PC-9 (cell line): Measurements from ENCODE around the gene UBE3C. TPM values are rescaled to one million over a fixed set of nuclear protein-coding genes. Genes with fewer than 3 reads are reported as not detected.

ENCODE experiments used
- BruUV-seq: library from RNA; stranded (reverse); fragments of 400-500 nt; replicated peaks from 2 replicates; lab custom pipeline; 2021; lab: Mats Ljungman, UMichigan
- CTCF ChIA-PET: fragments of 300-600 bp; sonication (Branson Sonifier 250); formaldehyde crosslinking; loops from one replicate; lab custom pipeline; 2022; ENCODE audit warnings: antibody characterized with exemption; lab: Charles Lee
- POLR2A ChIA-PET: fragments of 300-600 bp; sonication (Branson Sonifier 250); formaldehyde crosslinking; loops from one replicate; lab custom pipeline; 2022; ENCODE audit warnings: antibody characterized with exemption; ENCODE audit not compliant: unreplicated experiment; lab: Charles Lee
- DNase-seq, 2 experiments: peaks; one replicate each; pipeline versions ENCODE4 v3.0.0 to v3.0.0-alpha.2; 2015 to 2022; ENCODE audit warnings: mixed read lengths in 1 of 2
- H2AFZ ChIP-seq: fragments of 200-600 bp; sonication (generic); 2 replicates; pipeline ENCODE4 v1.8.1; 2017; ENCODE audit warnings: antibody characterized with exemption
- H3F3A ChIP-seq: fragments of 200-600 bp; sonication (generic); 2 replicates; pipeline ENCODE4 v1.8.1; 2017; ENCODE audit warnings: antibody characterized with exemption, mild to moderate bottlenecking, low read depth; ENCODE audit not compliant: insufficient read depth
- H3K27ac ChIP-seq: fragments of 200-600 bp; sonication (generic); 2 replicates; pipeline ENCODE4 v1.6.1; 2016; ENCODE audit warnings: mixed run types
- H3K27me3 ChIP-seq: fragments of 200-600 bp; sonication (generic); 2 replicates; pipeline ENCODE4 v1.6.1; 2016; ENCODE audit warnings: low read depth, mixed run types; ENCODE audit not compliant: insufficient read depth
- H3K36me3 ChIP-seq: fragments of 200-600 bp; sonication (generic); 2 replicates; pipeline ENCODE4 v1.6.1; 2016; ENCODE audit warnings: low read depth, mixed run types
- H3K4me1 ChIP-seq: fragments of 200-600 bp; sonication (generic); replicated peaks from 2 replicates; pipeline ENCODE4 v1.6.1; 2016; ENCODE audit warnings: mixed run types; ENCODE audit not compliant: insufficient read depth
- H3K4me2 ChIP-seq: fragments of 200-600 bp; sonication (generic); 2 replicates; pipeline ENCODE4 v1.6.1; 2017; ENCODE audit warnings: mixed run types
- H3K4me3 ChIP-seq: fragments of 200-600 bp; sonication (generic); 2 replicates; pipeline ENCODE4 v1.6.1; 2016; ENCODE audit warnings: mixed run types
- H3K79me2 ChIP-seq: fragments of 200-600 bp; sonication (generic); 2 replicates; pipeline ENCODE4 v1.6.1; 2017; ENCODE audit warnings: low read depth, mixed run types
- H3K9me2 ChIP-seq: fragments of 200-600 bp; sonication (generic); 2 replicates; pipeline ENCODE4 v1.8.1; 2017; ENCODE audit warnings: mild to moderate bottlenecking; ENCODE audit not compliant: insufficient read depth
- H3K9me3 ChIP-seq: fragments of 200-600 bp; sonication (generic); 2 replicates; pipeline ENCODE4 v1.8.1; 2016; ENCODE audit warnings: low read depth; ENCODE audit not compliant: insufficient read depth
- H4K20me1 ChIP-seq: fragments of 200-600 bp; sonication (generic); 2 replicates; pipeline ENCODE4 v1.8.1; 2017; ENCODE audit not compliant: insufficient read depth
- EZH2 ChIP-seq: fragments of 200-600 bp; sonication (generic); IDR thresholded peaks from 2 replicates; pipeline ENCODE4 v1.8.0; 2017; ENCODE audit warnings: antibody characterized with exemption, low read depth
- intact Hi-C: fragments of 100-400 bp; cut with micrococcal nuclease; formaldehyde crosslinking; loops from one replicate; pipeline ENCODE4 v1.10.0; 2022; ENCODE audit not compliant: unreplicated experiment
- total RNA-seq: library from RNA; stranded (reverse); gene quantifications from 2 replicates; pipeline ENCODE4 v1.2.3, GENCODE V29; 2021
- TF ChIP-seq, protein P1 (sequence below): fragments of 200-600 bp; sonication (generic); conservative IDR thresholded peaks from 2 replicates; pipeline ENCODE4 v1.6.1; 2017; ENCODE audit warnings: mixed run types, antibody characterized with exemption, mild to moderate bottlenecking, moderate library complexity

Gene UBE3C
- total RNA-seq, 1 experiment from 2014 or later, result 77.6 TPM

DNA sequence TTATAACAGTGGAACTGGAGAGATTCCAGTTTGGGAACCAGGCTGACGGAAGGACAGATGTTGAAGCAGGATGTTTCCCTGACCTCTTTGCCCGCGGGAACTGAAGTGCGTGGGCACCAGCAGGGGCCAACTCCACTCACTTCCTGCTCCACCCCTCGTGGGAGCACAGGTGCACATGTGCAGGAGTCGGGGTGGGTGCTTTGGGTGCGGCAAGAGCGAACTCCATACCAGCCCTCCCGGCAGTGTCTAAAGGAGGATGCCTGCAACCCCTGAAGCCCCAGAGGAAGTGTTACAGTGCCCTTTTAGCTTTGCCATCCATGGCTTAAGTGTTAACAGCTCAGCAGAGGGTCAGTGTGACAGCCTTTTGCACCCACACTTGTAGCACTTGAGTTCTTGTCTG is 27.4 kb upstream of the UBE3C start:
- Histone ChIP-seq H3K4me1 (no peaks in the 10 kb centered on the region), H3K36me3 (no peaks in the 10 kb centered on the region), H3F3A (no peaks in the 10 kb centered on the region), H4K20me1 (no peaks in the 10 kb centered on the region), H3K9me2 (no peaks in the 10 kb centered on the region), H3K4me2 (no peak overlapping the region), H3K79me2 (no peaks in the 10 kb centered on the region), H3K9me3 (peaks cover 11% of the 10 kb centered on the region; the same call in 1 of the 2 replicates), H3K27me3 (peaks cover 91% of the 10 kb centered on the region), H2AFZ (no peak overlapping the region), H3K27ac (no peak overlapping the region), H3K4me3 (no peak overlapping the region)
- ChIA-PET CTCF (no interaction called here), POLR2A (no interaction called here)
- no peak for DNase-seq
- BruUV-seq, result no TSS peak
- TF ChIP-seq, protein P1, sequence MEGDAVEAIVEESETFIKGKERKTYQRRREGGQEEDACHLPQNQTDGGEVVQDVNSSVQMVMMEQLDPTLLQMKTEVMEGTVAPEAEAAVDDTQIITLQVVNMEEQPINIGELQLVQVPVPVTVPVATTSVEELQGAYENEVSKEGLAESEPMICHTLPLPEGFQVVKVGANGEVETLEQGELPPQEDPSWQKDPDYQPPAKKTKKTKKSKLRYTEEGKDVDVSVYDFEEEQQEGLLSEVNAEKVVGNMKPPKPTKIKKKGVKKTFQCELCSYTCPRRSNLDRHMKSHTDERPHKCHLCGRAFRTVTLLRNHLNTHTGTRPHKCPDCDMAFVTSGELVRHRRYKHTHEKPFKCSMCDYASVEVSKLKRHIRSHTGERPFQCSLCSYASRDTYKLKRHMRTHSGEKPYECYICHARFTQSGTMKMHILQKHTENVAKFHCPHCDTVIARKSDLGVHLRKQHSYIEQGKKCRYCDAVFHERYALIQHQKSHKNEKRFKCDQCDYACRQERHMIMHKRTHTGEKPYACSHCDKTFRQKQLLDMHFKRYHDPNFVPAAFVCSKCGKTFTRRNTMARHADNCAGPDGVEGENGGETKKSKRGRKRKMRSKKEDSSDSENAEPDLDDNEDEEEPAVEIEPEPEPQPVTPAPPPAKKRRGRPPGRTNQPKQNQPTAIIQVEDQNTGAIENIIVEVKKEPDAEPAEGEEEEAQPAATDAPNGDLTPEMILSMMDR, result no peak
- no peak for TF ChIP-seq EZH2
- intact Hi-C loops, result no loop called here

DNA sequence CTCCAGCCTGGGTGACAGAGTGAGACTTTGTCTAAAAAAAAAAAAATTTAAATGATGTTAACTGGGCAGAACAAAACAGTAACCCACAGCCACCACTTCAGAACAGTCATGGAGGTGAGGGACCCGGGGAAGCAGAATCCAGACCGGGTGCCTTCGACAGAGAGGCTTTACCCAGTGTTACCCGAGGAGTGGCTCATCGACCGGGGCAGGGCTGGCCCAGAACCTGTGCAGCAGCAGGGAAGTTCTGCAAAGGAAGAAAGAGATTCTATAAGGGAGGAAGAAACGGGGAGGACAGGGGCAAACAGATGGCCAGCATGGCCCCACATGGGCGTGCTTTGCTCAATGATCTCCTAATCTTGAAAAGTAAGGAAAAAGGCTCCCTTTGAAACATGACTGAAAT is 26.0 kb upstream of the UBE3C start:
- POLR2A ChIA-PET, result no interaction called here

DNA sequence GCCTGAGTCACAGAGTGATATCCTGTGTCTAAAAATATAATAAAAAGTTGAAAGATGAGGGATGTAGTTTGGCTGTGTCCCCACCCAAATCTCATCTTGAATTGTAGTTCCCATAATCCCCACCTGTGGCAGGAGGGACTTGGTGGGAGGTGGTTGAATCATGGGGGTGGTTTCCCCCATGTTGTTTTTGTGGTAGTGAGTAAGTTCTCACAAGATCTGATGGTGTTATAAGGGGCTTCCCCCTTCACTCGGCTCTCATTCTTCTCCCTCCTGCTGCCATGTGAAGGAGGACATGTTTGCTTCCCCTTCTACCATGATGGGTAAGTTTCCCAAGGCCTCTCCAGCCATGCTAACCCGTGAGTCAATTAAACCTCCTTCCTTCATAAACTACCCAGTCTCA is 25.1 kb upstream of the UBE3C start:
- no peaks in the 10 kb centered on the region for H3K9me2 ChIP-seq

More for the DNA sequence above, 26.0 kb upstream of the UBE3C start:
- BruUV-seq, result no TSS peak
- H3K27me3 ChIP-seq, result peaks cover 83% of the 10 kb centered on the region
- H3K36me3 ChIP-seq, result no peaks in the 10 kb centered on the region
- peaks cover 7% of the 10 kb centered on the region; the same call in 1 of the 2 replicates for H3K9me3 ChIP-seq
- no peaks in the 10 kb centered on the region for H3K4me1 ChIP-seq
- no peak overlapping the region for H3K4me2 ChIP-seq
- no peaks in the 10 kb centered on the region for H3K79me2 ChIP-seq
- CTCF ChIA-PET, result no interaction called here
- intact Hi-C loops, result no loop called here
- no peak overlapping the region for H2AFZ ChIP-seq
- no peaks in the 10 kb centered on the region for H4K20me1 ChIP-seq
- no peaks in the 10 kb centered on the region for H3K9me2 ChIP-seq
- TF ChIP-seq, protein P1, result no peak
- no peak for TF ChIP-seq EZH2
- H3K27ac ChIP-seq, result no peak overlapping the region
- H3F3A ChIP-seq, result no peaks in the 10 kb centered on the region
- no peak overlapping the region for H3K4me3 ChIP-seq
- no peak for DNase-seq

More for the DNA sequence above, 25.1 kb upstream of the UBE3C start:
- Histone ChIP-seq H3K4me3 (no peak overlapping the region), H3F3A (no peaks in the 10 kb centered on the region), H3K27ac (no peak overlapping the region), H3K36me3 (no peaks in the 10 kb centered on the region), H3K9me3 (peaks cover 7% of the 10 kb centered on the region; the same call in 1 of the 2 replicates), H2AFZ (no peak overlapping the region), H3K4me2 (no peak overlapping the region), H4K20me1 (no peaks in the 10 kb centered on the region), H3K4me1 (no peaks in the 10 kb centered on the region), H3K79me2 (no peaks in the 10 kb centered on the region), H3K27me3 (peaks cover 74% of the 10 kb centered on the region)
- intact Hi-C loops, result no loop called here
- POLR2A ChIA-PET, result no interaction called here
- no TSS peak for BruUV-seq
- TF ChIP-seq EZH2, result no peak
- TF ChIP-seq, protein P1, result no peak
- no peak for DNase-seq
- CTCF ChIA-PET, result no interaction called here
